LHCN-M2 (cell line): ENCODE data around the gene USP6NL. TPM values are rescaled to one million over a fixed set of nuclear protein-coding genes. Genes with fewer than 3 reads are reported as not detected.

Experiments used
- DNase-seq: peaks from one replicate; pipeline ENCODE4 v3.0.0-alpha.2; 2012; ENCODE audit warnings: low read depth
- total RNA-seq: library from RNA; depleted of rRNA; stranded (reverse); fragments of >200 nt; gene quantifications from 2 replicates; pipeline ENCODE4 v1.2.3, GENCODE V29; 2014

Gene USP6NL
- total RNA-seq, 1 experiment from 2014 or later, result 11.4 TPM

DNA sequence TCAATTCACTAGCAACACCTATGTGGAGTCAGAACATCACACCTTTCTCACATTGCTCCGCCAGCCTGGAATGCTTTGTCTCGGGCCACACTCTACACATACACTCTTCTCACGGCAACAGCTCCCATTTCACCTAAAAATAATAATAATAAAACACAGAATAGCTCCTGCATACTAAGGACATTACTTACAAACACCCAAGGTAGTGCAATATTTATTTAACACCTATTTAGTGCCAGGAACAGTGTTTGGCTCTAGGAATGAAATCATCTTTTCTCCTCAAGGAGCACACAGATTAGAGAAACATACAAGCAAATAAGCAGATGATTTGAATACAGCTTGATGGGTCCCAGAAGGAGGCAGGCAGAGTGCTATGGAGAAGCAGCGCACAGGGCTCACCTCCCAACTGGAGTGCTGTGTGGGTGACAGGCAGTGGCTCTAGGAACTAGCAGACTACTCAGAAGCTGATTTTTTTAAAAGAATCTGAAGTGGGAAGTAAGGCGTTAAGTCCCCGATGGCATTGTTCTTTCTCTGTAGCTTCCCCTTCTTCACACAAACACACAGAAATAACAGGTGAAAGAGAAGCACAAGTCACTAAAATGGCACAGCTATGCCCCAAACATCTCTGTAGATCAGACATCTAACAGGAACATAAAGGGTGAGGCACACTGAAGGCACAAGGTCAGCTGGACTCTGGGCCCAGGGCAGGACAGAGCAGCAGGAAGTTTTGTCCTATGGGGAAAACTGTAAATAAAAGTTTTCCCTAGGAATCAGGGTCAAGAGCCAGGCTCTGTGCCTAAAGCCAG lies 16.7 kb downstream of the USP6NL start:
- no peak for DNase-seq

DNA sequence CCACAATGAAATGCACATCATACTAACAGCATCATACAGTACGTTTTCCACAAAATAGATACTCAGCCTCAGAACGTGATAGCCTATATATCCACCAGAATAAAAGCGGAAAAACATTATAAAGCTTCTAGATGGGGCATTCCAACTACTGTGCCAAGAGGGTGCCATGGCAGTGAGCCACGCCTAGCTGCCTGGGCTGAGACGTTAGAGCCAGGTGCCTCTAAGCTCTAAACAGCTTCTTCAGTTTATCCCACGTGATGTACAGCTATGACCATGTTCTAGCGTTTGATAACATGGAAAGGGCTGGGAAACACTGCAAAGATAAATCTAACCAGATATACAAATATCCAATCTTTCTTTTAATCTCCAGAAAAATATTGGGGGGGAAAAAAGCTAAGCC lies 17.8 kb downstream of the USP6NL start:
- no peak for DNase-seq

DNA sequence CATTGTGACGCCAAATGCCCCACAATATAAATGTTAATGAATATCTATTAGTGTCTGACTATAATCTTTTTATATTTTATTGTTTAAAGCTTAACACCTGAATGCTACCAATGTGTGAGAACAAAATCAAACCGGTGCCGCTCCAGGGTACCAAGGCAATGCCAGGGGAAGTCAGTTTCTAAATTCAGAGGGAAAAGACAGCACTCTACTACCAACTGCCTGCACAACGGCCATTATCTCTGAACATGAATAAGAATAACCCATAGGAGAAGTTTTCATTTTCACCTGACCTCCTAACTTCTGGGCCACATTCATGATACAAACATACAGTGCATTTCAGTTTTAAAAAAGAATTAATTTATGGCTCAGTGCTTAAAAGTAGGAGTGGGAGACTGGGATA lies 21.7 kb downstream of the USP6NL start:
- DNase-seq, result no peak

DNA sequence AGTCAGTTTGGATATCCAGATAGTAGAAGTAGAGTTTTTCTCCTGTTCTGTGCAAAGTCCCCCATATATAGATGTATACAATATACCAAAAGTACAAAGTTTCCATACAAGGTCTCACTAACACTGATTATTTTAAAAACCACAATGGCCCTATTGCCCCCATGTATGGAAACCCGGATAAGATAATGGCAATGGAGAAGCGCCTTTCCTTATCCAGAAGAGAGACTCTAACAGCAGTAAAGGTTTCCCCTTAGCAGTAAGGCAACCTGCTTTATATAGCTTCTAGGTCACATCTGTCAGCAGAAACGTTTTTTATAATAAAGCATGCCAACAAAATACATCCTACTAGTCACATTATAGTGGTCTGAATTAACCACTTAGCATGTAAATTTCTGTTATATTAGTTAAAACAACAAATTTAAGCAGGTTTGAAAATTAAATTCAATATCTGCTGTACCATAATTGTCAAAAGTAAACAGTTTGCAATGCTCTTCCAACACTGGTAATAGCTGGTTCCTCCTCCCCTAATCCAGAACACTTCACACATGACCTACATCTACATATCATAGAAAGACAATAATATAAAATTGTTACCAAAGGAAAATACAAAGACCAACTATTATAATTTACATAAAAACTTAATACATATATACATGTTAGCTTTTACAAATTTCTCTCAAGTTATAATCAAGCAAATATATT lies 22.4 kb downstream of the USP6NL start:
- no peak for DNase-seq

DNA sequence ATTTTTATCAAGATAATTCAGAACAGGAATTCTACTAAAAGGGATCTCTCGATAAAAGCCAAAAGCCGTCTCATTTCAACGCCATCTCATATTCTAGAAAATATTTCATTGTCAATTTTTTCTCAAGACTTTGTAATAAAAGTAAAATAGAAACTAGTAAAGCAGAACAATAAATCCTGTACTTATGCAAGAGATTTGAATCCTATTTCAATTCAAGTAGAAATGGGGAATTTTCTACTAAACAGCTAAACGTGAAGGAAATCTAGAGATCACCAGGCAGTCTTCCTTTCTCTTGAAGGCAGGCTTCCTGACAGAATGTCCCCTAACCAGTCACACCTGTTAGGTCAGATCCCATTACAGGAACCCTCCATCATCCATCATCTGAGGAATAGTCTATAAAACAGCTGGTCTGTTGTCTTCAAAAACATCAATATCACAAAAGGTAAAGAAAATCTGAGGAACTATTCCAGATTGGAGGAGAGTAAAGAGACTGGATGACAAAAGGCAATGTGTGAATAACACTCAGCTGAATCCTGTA lies 23.7 kb downstream of the USP6NL start:
- DNase-seq, result peak; percentile 71

DNA sequence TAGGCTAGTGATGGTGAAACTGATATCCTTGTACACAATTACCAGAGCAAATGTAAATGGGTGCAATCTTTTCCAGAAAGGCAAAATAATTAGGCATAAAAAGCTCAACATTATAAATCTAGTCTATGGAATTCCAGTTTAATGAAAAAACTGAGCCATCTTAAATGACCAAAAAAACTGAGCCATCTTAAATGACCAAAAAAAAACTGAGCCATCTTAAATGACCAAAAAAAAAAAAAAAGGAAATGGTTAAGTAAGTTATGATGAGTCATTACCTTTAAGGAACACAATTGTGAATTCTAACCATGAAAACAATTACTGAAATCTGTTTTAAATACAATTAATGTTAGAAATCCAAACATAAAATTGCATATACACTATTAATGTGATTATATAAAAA lies 25.3 kb downstream of the USP6NL start:
- DNase-seq, result peak; percentile 34

DNA sequence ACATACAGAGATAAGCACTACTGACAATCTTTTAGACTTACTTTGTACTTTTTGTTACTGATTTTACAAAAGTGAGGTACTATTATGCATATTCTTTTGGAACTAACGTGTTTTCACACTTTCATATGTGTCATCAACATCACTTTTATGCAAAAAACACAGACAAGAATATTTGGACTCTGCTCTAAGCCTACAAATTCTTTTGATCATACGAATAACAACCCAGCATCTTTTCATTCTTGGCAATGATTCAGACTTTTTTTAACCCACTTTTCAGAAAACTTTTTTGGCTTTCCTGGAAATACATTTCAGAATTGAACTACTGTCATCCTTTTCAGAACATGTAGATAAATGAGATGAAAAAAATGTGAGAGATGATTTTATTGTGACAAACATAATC lies 30.2 kb downstream of the USP6NL start:
- no peak for DNase-seq

DNA sequence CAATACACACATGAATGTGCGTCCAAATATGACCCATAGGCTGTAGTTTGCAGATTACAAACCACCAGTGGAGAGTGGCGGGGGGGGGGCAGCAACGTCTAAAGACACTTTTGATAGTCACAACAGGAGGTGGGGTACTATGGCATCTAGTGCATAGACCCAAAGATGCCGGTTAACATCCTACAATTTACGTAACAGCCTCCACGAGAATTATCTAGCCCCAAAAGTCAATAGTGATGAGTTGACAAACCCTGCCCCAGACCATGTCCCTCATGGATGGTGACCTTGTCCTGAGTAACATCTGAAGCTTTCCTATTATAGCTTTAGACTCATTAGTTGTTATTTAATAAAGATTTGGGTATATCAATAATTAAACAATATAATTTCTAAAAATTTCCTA lies 31.6 kb downstream of the USP6NL start:
- no peak for DNase-seq

DNA sequence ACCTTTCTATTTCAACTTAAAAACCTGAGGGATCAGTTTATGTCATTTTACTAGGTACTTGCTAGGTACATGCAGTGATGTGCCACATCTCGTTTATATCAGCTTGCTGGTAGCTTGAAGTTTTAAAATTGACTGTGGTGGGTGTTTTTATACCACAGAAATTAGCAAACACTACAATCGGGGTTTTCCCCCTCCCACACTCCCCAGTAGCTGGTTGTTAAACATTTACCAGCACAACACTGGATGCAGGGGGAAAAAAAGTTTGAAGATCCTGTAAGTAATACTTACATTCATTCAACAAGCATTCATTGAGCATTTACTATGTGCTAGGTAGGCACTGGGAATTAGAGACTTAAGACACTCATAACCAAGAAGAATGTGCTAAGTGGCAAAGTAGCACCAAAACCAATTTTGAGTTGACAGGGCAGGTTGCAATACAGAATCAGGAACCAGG lies 32.6 kb downstream of the USP6NL start:
- DNase-seq, result no peak

DNA sequence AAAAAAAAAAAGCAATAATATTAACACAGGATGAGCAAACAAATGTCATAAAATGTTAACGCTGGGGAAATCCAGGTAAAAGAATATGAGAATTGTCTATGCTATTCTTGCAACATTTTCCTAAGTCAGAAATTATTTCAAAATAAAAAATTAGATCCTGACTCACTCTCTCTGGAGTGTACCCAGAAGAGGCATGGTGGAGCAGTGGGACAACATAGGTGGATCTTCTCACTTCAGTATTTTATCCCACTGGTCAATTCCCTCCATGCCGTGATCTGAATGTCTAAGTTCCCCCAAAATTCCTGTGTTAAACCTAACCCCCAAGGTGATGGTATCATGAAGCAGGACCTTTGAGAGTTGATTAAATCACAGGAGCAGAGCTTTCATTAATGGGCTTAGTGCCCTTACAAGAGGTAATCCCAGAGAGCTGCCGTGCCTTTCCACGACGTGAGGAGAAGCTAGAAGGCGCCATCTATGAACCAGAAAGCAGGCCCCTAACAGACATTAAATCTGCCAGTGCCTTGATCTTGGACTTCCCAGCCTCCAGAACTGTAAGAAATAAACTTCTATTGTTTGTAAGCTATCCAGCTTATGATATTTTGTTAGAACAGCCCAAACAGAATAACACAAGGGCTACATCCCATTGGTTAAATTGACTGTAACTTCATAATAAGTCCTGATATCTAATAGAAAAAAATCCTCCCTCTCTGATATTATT lies 35.2 kb downstream of the USP6NL start:
- DNase-seq, result no peak

DNA sequence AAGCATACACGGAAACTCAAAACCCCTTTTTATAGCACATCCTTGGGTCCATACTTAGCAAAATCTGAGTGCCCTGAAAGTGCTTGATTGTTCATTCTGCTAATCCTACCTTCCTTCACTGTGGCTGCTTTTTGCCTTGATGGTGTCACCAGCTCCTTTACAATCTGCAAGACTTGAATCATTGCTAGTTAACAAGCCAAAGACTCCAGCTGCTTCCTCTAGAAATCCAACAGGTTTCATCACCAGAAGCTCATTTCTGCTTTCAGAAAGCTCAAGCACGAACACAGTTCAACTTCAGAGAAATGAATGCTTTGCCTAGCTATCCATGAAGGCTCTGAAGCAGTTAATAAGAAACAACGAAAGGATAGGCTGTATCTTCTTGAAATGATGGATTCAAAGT lies 38.0 kb downstream of the USP6NL start:
- DNase-seq, result no peak

DNA sequence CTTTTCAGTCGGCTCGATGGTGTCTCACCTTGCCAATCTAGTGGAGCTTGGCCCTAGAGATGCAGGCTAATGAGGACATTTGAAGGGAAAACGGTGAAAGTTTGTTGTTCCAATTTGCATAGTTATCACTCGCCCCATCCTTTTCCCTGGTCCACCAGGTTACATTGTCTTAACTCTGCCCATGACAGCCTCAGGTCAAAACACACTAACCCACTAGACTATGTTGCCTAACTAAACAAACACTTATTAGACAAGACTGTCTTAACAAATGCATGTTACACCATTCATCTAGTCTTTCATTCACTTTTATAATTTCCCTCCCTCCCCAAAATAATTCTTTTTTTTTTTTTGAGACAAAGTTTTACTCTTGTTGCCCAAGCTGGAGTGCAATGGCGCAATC lies 40.7 kb downstream of the USP6NL start:
- no peak for DNase-seq

DNA sequence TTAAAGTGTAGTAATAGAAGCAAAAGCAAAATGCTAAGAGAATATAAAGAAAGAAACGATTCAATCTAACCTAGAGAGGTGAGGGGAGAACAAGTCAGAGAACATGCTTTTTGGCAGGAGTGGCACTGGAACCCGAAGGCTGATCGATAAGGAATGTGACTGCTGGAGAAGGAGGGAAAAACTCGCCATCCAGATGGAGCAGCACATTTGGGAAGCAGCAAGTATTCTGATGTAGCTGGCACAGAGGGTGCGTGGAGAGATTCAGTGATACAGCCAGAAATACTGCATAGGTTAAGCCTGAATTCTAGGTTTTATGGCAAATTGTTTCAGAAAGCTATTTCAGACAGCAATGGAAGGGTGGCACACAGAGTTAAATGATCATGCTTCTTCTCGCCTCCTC lies 42.0 kb downstream of the USP6NL start:
- DNase-seq, result no peak

DNA sequence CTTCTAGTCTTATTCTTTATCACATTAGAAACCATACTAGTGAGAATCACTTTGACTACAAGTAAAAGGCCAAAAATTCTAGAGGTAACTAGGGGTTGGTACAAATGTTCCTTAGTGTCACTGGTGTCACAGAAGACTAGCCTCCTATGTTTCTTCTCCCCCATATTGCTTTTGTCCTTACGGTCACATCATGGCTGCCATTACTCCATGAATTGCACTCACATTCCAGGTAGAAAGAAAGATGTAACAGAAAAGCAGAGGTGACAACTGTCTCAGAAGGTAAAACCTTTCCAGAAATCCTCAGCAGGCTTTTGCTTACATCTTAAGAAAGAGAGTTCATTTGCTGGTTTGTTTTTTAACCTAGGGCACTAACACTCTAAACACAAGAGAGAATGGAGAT lies 42.9 kb downstream of the USP6NL start:
- DNase-seq, result no peak

DNA sequence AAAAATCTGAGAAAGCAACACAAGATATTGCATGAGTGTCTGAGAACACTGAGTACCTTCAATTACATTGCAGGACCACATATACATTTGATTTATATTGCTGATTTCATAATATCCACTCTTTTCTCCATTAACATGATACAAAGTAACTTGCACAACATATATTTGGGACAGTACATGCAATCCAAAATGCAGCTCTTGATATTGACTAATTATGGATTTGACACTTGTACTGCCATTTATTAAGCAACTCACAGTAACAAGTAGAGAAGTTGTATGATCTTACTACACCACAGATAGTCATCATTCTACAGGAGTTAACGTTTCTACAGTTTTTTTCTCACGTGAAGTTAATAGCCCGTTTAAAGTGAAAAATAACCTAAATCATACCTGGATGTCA lies 46.7 kb downstream of the USP6NL start:
- DNase-seq, result no peak

DNA sequence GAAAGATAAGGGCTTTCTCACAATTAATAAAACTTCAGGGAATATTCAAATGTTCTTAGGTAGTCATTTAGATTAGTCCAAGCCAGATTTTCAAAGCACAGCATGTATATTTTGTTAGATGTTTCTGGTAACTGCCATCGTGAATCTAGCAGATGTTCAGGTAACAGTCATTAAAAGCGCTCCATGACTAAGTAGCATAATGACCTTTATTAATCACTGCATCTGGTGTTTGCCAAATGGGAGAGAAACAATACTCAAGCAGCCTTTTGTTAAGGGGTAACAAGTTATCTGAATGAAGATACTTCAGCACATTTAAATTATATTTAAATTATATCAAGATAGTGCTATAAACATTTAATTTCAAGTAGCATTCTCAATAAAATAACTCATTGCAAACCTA lies 47.5 kb downstream of the USP6NL start:
- no peak for DNase-seq

DNA sequence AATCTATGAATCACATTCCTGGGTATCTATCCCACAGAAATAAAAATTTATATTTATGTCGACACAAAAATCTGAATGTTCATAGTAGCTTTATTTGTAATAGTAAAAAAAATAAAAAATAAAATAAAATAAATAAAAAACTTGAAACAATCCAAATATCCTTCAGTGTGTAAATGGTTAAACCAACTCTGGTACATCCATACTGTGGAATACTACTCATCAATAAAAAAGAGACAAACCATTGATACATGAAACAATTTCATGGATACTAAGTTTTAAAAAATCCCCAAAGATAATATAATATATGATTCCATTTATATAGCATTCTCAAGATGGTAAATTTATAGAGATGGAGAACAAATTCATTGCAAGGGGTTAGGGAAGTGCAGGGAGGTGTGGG lies 48.6 kb downstream of the USP6NL start:
- DNase-seq, result no peak

DNA sequence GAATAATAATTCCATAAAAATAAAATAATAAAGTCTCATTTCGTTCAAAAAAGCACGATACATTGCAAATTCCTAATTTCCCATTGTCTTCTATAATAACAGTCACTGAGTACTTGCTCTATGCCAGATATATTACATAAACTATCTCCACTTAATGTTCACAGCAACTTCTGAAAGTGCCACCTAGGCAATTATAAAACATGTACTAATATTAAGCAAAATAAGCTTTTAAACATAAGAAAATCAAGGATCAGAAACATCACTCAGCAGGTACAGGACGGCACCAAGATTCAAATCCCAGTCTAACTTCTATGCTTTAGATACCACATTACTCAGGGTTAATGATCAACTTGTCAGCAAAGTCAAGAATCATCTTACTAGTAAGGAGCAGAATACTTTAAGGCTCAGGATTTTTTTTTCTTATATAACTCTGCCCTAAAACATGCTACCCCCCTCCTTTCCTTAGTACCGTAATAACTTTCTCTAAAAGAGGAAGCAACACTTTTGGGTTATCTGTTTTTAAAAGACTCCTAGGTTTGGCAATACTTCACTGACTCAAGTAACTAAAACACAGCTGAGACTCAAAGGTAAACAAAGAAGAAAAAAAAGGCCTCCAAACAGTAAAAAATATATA lies 51.3 kb downstream of the USP6NL start:
- DNase-seq, result no peak

DNA sequence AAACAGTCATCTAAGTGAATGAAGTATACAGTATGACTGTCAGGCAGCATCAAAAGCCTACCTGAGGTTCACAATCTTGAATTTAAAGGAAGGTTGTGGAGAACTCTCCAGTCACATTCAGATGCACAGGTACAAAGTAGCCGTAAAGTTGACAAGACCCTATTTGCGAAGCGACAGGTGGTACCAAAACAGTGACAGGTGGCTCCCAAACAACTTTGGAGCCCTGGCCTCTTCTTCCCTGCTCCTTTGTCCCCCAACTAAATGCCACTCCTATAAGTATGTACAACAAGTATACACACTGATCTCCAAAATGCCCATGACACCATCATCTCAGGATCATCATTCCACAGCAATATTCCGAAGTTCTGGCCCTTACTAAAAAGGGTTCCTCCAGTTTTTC lies 53.5 kb downstream of the USP6NL start:
- no peak for DNase-seq

DNA sequence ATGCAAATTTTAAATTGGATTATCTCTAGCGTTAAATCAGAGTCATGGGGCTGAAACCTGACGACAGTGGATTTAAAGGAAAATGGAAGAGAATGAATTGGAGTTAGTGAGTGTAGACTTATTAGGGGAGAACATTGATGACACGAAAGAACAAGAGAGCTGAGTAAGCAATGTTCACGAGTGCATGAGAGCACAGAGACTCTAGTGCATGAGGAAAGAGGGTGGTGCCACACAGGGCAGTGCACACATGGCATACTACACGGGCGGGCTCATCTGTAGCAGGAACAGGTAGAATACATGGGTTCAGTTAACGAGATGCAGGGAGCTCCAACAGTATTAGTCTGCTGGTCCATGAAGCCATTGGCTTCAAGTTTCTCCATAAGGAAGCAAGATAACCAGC lies 53.9 kb downstream of the USP6NL start:
- no peak for DNase-seq

DNA sequence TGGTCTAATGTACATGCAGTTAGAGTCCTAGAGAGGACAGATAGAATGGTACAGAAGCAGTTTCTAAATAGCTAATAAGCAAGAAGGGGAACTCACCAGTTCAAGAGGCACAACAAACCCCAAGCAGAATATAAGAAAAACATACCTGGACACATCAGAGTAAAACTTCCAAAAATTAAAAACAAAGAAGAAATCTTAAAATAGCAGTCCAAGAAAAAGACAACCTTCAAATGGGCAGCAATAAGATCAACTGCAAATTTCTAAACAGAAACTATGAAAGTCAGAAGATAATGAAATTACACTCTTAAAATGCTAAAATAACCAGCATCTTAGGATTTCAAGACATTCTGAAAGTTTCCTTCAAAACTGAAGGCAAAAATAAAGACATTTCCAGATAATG lies 55.9 kb downstream of the USP6NL start:
- DNase-seq, result no peak
